Endothelial cell of umbilical vein (primary cell): ENCODE results near the gene ETNK2. TPM values are rescaled to one million over a fixed set of nuclear protein-coding genes. Genes with fewer than 3 reads are reported as not detected.

Source experiments
- BruUV-seq: library from RNA; stranded (reverse); fragments of 400-500 nt; replicated peaks from 2 replicates; lab custom pipeline; 2021; lab: Mats Ljungman, UMichigan
- CTCF ChIA-PET: fragments of 300-600, 350-600 bp; sonication (Branson Sonifier 250); formaldehyde crosslinking; loops from one replicate; lab custom pipeline; 2021; ENCODE audit warnings: antibody characterized with exemption, inconsistent platforms; lab: Charles Lee
- POLR2A ChIA-PET: fragments of 300-600, 350-600 bp; sonication (Branson Sonifier 250); formaldehyde crosslinking; loops from one replicate; lab custom pipeline; 2021; ENCODE audit warnings: antibody characterized with exemption, inconsistent platforms; lab: Charles Lee
- DNase-seq: peaks from one replicate; pipeline ENCODE4 v3.0.0-alpha.2; 2011; ENCODE audit warnings: low read depth, low spot score
- FAIRE-seq: peaks from 2 replicates; lab custom pipeline; 2011; peaks lifted over from hg19 to GRCh38; lab: Jason Lieb, UNC
- H2AFZ ChIP-seq: 2 replicates; pipeline ENCODE4 v1.6.0; 2012; ENCODE audit warnings: low read depth, low read length, control low read depth, inconsistent platforms
- H3K27ac ChIP-seq: 2 replicates; pipeline ENCODE4 v1.5.1; 2011; ENCODE audit warnings: low read depth, mild to moderate bottlenecking, control low read depth, low read length, moderate library complexity; ENCODE audit not compliant: insufficient read depth
- H3K27me3 ChIP-seq, 2 experiments: 2 replicates each; pipeline versions ENCODE4 v1.6.0 to v1.6.1; 2011; ENCODE audit warnings: low read length in 2 of 2, mixed read lengths in 1 of 2; ENCODE audit not compliant: control insufficient read depth in 2 of 2, insufficient read depth in 2 of 2
- H3K36me3 ChIP-seq, 2 experiments: 2 replicates in 1 of 2; 3 replicates in 1 of 2; pipeline ENCODE4 v1.5.1; 2011; ENCODE audit warnings: low read length in 2 of 2, mild to moderate bottlenecking in 1 of 2, moderate library complexity in 1 of 2; ENCODE audit not compliant: control insufficient read depth in 2 of 2, insufficient read depth in 2 of 2; ENCODE audit errors: extremely low read depth in 1 of 2
- H3K4me1 ChIP-seq: 3 replicates; pipeline ENCODE4 v1.5.1; 2011; ENCODE audit warnings: mild to moderate bottlenecking, low read length; ENCODE audit not compliant: control insufficient read depth, insufficient read depth; ENCODE audit errors: extremely low read depth
- H3K4me2 ChIP-seq: 2 replicates; pipeline ENCODE4 v1.6.1; 2011; ENCODE audit warnings: low read length, control low read depth, mixed read lengths; ENCODE audit not compliant: insufficient read depth
- H3K4me3 ChIP-seq, 3 experiments: fragments of 200-600 bp in 1 of 3; sonication (generic), shearing (Covaris generic) in 1 of 3; replicated peaks in 1 of 3; 2 replicates each; pipeline ENCODE4 v1.5.1; 2011 to 2016; ENCODE audit warnings: control low read depth in 3 of 3, low read length in 3 of 3, mild to moderate bottlenecking in 2 of 3, inconsistent platforms in 1 of 3, low read depth in 1 of 3, moderate library complexity in 1 of 3; ENCODE audit not compliant: insufficient read depth in 1 of 3
- H3K79me2 ChIP-seq: 2 replicates; pipeline ENCODE4 v1.6.0; 2012; ENCODE audit warnings: low read length, inconsistent platforms; ENCODE audit not compliant: control insufficient read depth, insufficient read depth
- H3K9ac ChIP-seq: replicated peaks from 2 replicates; pipeline ENCODE3; 2011; ENCODE audit warnings: low read length, control low read depth; ENCODE audit not compliant: insufficient read depth; ENCODE audit errors: extremely low read depth
- H3K9me1 ChIP-seq: replicated peaks from 3 replicates; pipeline ENCODE4 v1.6.0; 2011; ENCODE audit warnings: mild to moderate bottlenecking, low read length; ENCODE audit not compliant: control insufficient read depth, insufficient read depth; ENCODE audit errors: extremely low read depth
- H3K9me3 ChIP-seq: replicated peaks from 2 replicates; pipeline ENCODE4 v1.5.1; 2012; ENCODE audit warnings: low read length, inconsistent platforms; ENCODE audit not compliant: control insufficient read depth, insufficient read depth
- H4K20me1 ChIP-seq: replicated peaks from 2 replicates; pipeline ENCODE3; 2011; ENCODE audit warnings: mild to moderate bottlenecking, low read length; ENCODE audit not compliant: control insufficient read depth, insufficient read depth; ENCODE audit errors: extremely low read depth
- EZH2 ChIP-seq: IDR thresholded peaks from 2 replicates; pipeline ENCODE4 v1.6.1; 2012; ENCODE audit warnings: borderline replicate concordance, low read depth, mild to moderate bottlenecking, moderate library complexity, low read length, inconsistent platforms; ENCODE audit not compliant: severe bottlenecking
- GATA2 ChIP-seq: IDR thresholded peaks from 2 replicates; pipeline ENCODE4 v1.7.0; 2011; ENCODE audit warnings: low read depth, mild to moderate bottlenecking, moderate library complexity, mixed read lengths, low read length; ENCODE audit not compliant: insufficient read length, insufficient read depth
- JUN ChIP-seq: IDR thresholded peaks from 2 replicates; pipeline ENCODE4 v1.6.1; 2011; ENCODE audit warnings: borderline replicate concordance, low read depth; ENCODE audit not compliant: insufficient read length, insufficient read depth
- MYC ChIP-seq: IDR thresholded peaks from one replicate; pipeline ENCODE4 v1.6.1; 2011; ENCODE audit warnings: mild to moderate bottlenecking, low read depth, low read length
- dilution Hi-C: fragments of 300-500 bp; cut with MboI; formaldehyde crosslinking; loops from one replicate; pipeline ENCODE4 v1.15.0; 2019; ENCODE audit warnings: low sequenced_read_pairs; ENCODE audit not compliant: extremely low pct_ligation_motif_present
- intact Hi-C: fragments of 100-400 bp; cut with micrococcal nuclease; formaldehyde crosslinking; loops from one replicate; pipeline ENCODE4 v1.10.0; 2022
- polyA plus RNA-seq, 4 experiments: library from polyadenylated mRNA; depleted of rRNA in 3 of 4; stranded (reverse) in 3 of 4; unstranded in 1 of 4; fragments of >200 nt; gene quantifications; 2 replicates each; pipeline versions ENCODE4 v1.2.1 to v1.2.3, GENCODE V29; 2011 to 2012; ENCODE audit warnings: missing spikeins in 1 of 4
- total RNA-seq: library from RNA; stranded (reverse); gene quantifications from 2 replicates; pipeline ENCODE4 v1.2.3, GENCODE V29; 2021

The ETNK2 gene
- total and polyA plus RNA-seq, 2 donors (not counting 3 experiments of a cell fraction or from before 2014, with no cell fraction given) = 13.5 to 27.5 TPM

- no peaks in the 10 kb centered on the region for H3K9me3 ChIP-seq
- dilution Hi-C loops = no loop called here
- H3K9me1 ChIP-seq = no peaks in the 10 kb centered on the region
- no peak overlapping the region for H3K9ac ChIP-seq
- H3K4me3 ChIP-seq = no peak overlapping the region
- intact Hi-C loops = no loop called here
- no peak overlapping the region for H3K4me2 ChIP-seq
- no peak for TF ChIP-seq GATA2
- CTCF ChIA-PET = interaction anchor here (0.8 to 11.0 kb wide), 3 partner anchors 11 to 30 kb away, joined by 4 to 770 read pairs (median 5); partner anchors contain the start of genes GOLT1A and REN
- peaks cover 31% of the 10 kb centered on the region for H3K4me1 ChIP-seq
- no peaks in the 10 kb centered on the region for H4K20me1 ChIP-seq
- H3K27me3 ChIP-seq = no peaks in the 10 kb centered on the region
- DNase-seq (no peak), FAIRE-seq (no peak)
- no peak overlapping the region for H3K27ac ChIP-seq
- H3K79me2 ChIP-seq = no peaks in the 10 kb centered on the region
- no peak overlapping the region for H2AFZ ChIP-seq
- POLR2A ChIA-PET = no interaction called here
- no TSS peak for BruUV-seq
- no peaks in the 10 kb centered on the region for H3K36me3 ChIP-seq
These were observed 49.6 kb upstream of the ETNK2 start for GRCh38 chr1:204201348-204202040.

GRCh38 chr1:204199579-204199978, 47.7 kb upstream of the ETNK2 start:
- Histone ChIP-seq H3K4me3 (no peak overlapping the region), H3K27ac (peak overlapping the region; percentile 87), H3K4me2 (no peak overlapping the region), H3K79me2 (no peaks in the 10 kb centered on the region), H4K20me1 (no peaks in the 10 kb centered on the region), H3K4me1 (peaks cover 32% of the 10 kb centered on the region), H2AFZ (peak overlapping the region; percentile 25), H3K9me3 (no peaks in the 10 kb centered on the region), H3K36me3 (no peaks in the 10 kb centered on the region), H3K27me3 (no peaks in the 10 kb centered on the region), H3K9ac (no peak overlapping the region), H3K9me1 (no peaks in the 10 kb centered on the region)
- DNase-seq (peak; percentile 35), FAIRE-seq (peak; percentile 48)
- BruUV-seq = no TSS peak
- CTCF ChIA-PET = interaction anchor here (1.1 to 11.0 kb wide), 4 partner anchors 7 to 328 kb away, joined by 4 to 770 read pairs (median 45); partner anchors contain the start of gene REN
- TF ChIP-seq MYC (no peak), EZH2 (no peak), JUN (no peak), GATA2 (no peak)
- dilution Hi-C loops = no loop called here
- POLR2A ChIA-PET = interaction anchor here (1.8 kb wide), 1 partner anchor 9 kb away, joined by 5 read pairs; no protein-coding TSS in a partner anchor
- intact Hi-C loops = loop anchor here (1.0 to 2.0 kb wide), 3 partner anchors 32 to 339 kb away; partner anchors contain the start of gene SNRPE
